GM21528 (cell line): ENCODE results near the gene PLA2G4F.

Experiments
- ATAC-seq: cut with Tn5 transposase; IDR thresholded peaks from one replicate; pipeline ENCODE4 v1.9.1; 2021; ENCODE audit warnings: mild to moderate bottlenecking, moderate library complexity; ENCODE audit not compliant: unreplicated experiment, low FRiP score

PLA2G4F gene

GRCh38 chr15:42166225-42166940, 9.9 kb upstream of the PLA2G4F start:
- ATAC-seq = no peak

DNA sequence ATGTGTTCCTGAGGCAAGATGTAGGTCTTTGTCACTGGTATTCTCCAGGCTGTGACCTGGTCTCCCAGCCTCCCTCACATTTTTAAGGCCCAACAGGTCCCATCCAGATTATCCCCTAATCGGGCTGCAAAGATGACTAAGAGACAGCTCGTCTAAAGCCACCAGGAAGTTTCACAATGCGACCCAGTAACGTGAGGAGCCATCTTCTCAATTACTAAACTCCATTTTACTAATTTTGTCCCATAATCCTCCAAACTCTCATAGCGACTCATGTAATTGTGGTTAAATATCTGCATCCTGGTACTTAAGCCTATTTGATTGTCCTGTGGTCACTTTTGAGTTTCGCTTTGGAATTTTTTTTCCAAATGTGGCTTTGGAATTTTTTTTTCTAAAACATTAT, 8.7 kb upstream of the PLA2G4F start:
- no peak for ATAC-seq

- ATAC-seq = no peak
Measured at GRCh38 chr15:42163947-42164550, 7.6 kb upstream of the PLA2G4F start.

DNA sequence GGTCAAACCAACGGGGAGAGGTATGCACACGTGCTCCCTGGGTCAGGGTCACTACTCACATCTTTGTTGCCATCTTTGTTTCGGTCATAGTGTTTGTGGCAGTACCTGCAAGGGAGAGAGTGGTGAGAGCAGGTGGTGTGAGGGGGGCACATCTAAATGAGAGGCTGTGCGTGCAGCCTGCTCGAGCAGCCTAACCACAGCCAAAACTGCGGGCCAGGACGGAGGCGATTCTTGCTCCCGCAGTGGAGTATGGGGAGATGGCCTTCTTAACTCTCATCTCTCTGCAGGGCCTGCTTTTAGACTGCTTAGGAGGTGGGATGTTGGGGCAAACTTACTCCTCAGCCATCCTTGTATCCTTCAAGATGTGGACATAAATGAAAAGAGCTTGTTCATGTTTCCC, 6.9 kb upstream of the PLA2G4F start:
- ATAC-seq = no peak

DNA sequence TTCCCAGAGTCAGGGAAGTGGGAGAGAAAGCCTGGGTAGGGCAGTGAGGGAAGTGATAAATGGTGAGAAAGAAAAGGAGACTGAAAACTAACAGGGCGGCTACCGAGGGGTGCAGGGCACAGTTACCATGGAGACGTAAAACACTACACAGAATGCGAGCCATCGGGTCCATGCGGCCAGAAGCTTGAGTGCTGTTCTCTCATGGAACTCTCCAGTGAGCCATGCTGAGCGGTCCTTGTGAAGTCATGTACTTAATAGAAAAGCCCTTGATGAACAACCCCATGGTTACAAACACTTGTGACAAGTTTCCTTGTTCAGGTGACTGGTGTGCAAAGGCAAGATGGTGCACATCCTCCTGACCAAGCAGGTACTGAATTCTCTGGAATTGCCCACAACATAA, 3.7 kb upstream of the PLA2G4F start:
- ATAC-seq = no peak

- ATAC-seq = no peak
Measured at GRCh38 chr15:42159381-42160015, 3.1 kb upstream of the PLA2G4F start.

GRCh38 chr15:42158941-42159340, 2.5 kb upstream of the PLA2G4F start:
- no peak for ATAC-seq

DNA sequence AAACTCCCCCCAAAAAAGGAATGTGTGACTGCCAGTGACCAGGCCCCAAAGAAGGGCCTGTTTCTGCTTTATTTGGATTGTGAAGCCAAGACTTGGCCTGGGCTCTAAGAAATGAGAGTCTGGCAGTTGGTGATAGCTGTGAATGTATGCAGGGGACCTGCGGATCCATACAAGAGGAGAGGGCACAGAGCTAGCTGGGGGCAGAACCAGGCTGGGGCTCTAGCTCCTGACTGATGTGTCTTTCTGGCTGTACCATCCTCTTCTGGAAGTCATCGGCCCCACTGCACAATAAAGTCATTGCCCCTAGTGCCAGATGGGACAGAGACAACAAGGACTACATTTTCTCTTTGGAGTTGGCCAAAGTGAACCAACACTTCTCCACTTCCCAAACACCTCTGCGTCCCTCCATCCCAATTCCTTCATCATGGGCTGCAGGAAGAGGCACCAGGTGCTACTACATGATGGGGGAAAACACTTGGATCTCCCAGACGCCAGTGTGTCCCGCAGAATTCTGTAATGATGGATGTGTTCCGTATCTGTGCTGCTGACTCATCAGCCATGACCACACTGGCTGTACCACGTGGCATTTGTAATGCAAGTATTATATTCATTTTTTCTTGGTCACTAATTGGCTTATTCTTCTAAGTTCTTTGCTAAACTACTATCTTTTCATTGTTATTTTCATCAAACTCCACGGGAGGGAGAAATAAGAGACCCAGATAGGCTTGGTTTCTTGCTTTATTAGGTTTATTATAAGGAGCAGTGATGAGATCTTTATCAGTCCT, 1.7 kb upstream of the PLA2G4F start:
- ATAC-seq = no peak

- no peak for ATAC-seq
Measured at GRCh38 chr15:42157381-42157780, 945 bp upstream of the PLA2G4F start.

DNA sequence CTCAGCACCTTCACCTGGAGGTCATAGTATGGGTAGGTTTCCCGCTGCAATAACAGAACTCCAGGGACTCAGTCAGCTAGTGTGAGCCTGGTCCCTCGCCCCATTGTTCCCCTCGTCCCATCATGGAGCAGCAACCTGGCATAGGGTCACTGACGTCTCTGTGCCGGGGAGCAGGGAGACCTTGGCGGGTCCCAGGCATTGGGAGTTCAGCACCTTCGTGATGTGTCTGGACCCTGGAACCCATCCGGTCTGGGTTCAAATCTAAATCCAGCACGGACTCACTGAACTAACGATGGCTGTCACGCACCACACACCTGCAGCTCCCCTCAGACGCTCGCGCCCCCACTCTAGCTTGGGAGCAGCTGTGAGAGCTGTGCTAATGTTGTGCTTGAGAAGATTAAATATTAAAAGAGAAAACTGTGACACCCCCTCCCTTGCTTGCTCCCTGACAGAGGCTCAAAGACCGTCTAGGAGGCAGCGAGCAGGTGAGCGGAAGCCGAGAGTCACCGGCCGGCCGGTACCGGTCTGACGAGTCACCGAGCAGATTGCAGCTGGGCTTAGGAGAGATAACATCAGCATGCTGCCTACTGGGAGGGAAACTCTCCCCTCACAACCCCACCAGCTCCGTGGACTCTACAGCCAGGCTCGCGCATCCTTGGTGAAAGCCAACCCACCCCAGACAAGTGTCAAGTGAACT, 742 bp downstream of the PLA2G4F start:
- no peak for ATAC-seq

DNA sequence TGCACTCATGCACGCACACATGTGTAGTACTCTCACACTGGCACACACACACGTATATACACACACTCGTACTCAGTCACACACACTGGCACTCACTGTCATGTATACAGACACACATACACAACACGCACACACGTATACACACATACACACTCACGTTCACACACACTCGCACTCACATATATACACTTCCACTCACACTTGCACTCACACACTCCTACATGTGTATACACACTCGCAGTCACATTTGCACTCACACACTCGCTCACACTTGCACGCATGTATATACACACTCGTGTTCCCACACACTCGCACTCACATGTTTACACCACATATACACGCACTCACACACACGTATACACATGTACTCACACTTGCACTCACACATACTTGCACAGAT, 1.5 kb downstream of the PLA2G4F start:
- no peak for ATAC-seq

- no peak for ATAC-seq
Measured at GRCh38 chr15:42154212-42154941, 2.1 kb downstream of the PLA2G4F start.

DNA sequence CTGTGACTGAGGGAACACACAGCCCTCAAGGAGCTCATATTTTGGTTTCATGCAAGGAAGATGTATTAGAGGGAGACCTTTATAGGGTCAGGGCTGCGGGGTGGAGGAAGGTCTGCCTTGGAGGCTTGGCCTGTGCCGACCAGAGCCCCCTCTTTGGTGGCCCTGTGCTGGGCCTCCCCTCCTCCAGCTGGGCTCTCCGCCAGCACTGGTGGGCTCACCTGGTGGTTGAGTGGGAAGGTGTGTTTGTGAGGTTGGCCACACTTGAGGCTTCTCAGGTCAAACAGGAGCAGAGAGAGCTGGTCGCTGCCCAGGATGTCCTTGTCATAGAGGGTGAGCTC, 2.6 kb downstream of the PLA2G4F start:
- ATAC-seq = no peak

GRCh38 chr15:42152921-42153698, 3.3 kb downstream of the PLA2G4F start:
- no peak for ATAC-seq

DNA sequence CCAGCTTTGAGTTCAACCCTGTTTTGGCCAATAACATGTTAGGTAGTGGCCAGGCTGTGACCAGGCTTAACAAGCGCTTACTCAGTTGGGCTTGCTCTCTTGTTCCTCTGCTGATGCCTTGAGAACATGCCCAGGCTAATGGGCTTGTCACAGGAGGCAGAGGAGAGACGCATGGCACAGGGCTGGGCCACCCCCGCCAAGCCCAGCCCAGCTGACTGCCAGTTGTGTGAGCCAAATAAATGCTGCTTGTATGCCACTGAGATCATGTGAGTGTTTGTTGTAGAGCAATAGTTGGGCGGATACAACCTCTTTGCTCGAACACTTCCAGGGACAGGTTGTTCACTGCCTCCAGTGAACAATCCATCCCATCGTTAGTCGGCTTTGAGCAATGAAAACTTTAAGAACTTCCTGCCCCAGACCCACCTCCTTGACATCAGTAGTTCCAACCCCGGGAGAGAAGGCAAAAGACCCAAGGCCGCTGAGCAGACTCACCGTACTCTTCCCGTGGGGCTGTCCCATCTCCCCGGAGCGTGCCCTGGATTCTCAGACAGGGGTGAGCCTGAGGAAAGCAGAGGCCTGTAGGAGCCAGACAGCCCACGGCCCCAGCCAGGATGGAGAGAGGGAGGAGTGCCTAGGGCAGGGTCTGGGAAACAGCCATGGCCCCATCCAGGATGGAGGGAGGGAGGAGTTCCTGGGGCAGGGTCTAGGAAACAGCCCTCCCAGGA, 4.1 kb downstream of the PLA2G4F start:
- no peak for ATAC-seq

GRCh38 chr15:42151736-42152135, 4.7 kb downstream of the PLA2G4F start:
- no peak for ATAC-seq

DNA sequence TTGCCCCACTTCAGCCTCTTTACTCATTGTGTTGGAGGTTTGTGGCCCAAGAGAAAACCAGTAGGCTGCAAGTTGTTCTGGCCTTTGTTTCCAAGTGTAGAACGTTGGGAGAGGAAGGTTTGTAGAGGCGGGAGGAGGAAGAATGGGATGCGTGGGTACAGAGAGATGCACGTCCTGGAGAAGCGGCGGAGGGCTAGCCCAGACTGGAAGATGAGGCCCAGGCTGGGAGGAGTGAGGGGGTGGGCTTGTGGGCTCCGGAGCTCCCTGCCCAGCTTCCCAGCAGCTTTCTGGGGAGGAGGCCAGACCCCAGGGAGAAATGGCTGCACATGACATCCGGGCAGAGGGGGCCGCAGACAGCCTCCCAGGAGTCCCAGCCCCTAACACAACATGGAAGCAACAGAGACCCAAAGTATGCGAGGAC, 5.3 kb downstream of the PLA2G4F start:
- no peak for ATAC-seq

DNA sequence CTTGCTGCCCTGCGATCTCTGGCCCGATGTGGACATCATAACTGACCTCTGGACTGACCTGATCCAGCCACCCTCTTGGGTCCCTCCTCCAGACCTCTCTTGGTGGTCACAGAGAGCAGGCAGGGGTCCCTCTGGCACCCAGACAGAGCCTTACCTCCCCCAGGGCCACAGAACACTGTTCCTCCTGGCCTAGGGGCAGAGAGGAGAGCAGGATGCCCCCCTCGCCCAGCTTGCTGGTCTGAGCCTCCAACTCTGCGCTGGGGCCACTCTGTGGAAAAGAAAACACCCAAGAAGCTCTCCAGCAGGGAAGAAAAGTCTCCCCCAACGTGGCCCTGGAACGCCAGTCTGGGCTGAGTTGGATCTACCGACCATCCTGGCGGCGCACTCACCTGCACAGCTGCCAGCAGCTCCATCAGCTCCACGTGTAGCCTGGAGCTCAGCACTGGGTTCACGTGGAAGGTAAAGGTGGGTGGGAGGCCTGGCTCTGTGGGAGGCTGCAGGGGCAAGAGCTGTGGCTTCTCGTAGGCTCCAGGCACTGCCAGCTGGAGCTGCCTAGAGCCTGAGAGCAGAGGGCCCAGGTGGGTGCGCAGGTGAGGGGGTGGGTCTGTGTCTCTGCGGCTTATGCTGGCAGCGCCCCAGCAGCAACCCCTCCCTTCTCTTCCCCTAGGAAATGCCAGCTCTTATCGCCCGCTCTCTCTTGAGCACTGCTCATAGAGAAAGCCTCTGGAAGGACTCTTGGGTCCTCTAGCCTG, 6.0 kb downstream of the PLA2G4F start:
- no peak for ATAC-seq
